Measurements from ENCODE around the gene SYF2. TPM values are rescaled to one million over a fixed set of nuclear protein-coding genes. Genes with fewer than 3 reads are reported as not detected.

SYF2 gene
- total and polyA plus RNA-seq, 2 donors (not counting 1 experiment from before 2014, with no cell fraction given), result 41.6 to 42.4 TPM

- no peak overlapping the region for H2AFZ ChIP-seq (ENCODE audit: low read length)
- H3K79me2 ChIP-seq (ENCODE audit: control insufficient read depth, insufficient read depth, low read length), result no peaks in the 10 kb centered on the region
- H3K4me3 ChIP-seq (replicated peaks in 1 of 4; ENCODE audit: control extremely low read depth in 1 of 4, insufficient read depth in 1 of 4, low read depth in 3 of 4, low read length in 4 of 4), result no peak overlapping the region
- TF ChIP-seq EZH2 (IDR thresholded peaks at IDR 0.05; ENCODE audit: low read length, missing control alignments) (no peak), CTCF (conservative IDR thresholded peaks at IDR 0.05 in 1 of 2, IDR thresholded peaks at IDR 0.05 in 1 of 2; ENCODE audit: low read depth in 1 of 2, low read length in 2 of 2) (no peak)
- H3K27me3 ChIP-seq (ENCODE audit: control insufficient read depth, insufficient read depth, low read length), result peaks cover 3% of the 10 kb centered on the region
- H3K36me3 ChIP-seq (ENCODE audit: control insufficient read depth, insufficient read depth, low read length), result no peaks in the 10 kb centered on the region
- no peak overlapping the region for H3K27ac ChIP-seq (ENCODE audit: insufficient read depth, low read length)
- H3K4me2 ChIP-seq (ENCODE audit: extremely low read depth, insufficient read depth, low read length), result no peak overlapping the region
- no peaks in the 10 kb centered on the region for H4K20me1 ChIP-seq (ENCODE audit: control insufficient read depth, extremely low read depth, insufficient read depth, low read length)
- no peak for DNase-seq (ENCODE audit: low read depth in 2 of 2)
- no peak overlapping the region for H3K9ac ChIP-seq (ENCODE audit: insufficient read depth, low read length)
- H3K9me3 ChIP-seq (ENCODE audit: control insufficient read depth, insufficient read depth, low read depth, low read length), result no peaks in the 10 kb centered on the region
- H3K4me1 ChIP-seq (ENCODE audit: control insufficient read depth, extremely low read depth, insufficient read depth, low read length), result no peaks in the 10 kb centered on the region
Measured at GRCh38 chr1:25184001-25184762, 48.1 kb downstream of the SYF2 start.

- Histone ChIP-seq H3K27me3 (ENCODE audit: control insufficient read depth, insufficient read depth, low read length) (peaks cover 3% of the 10 kb centered on the region), H3K79me2 (ENCODE audit: control insufficient read depth, insufficient read depth, low read length) (no peaks in the 10 kb centered on the region), H3K4me1 (ENCODE audit: control insufficient read depth, extremely low read depth, insufficient read depth, low read length) (no peaks in the 10 kb centered on the region), H4K20me1 (ENCODE audit: control insufficient read depth, extremely low read depth, insufficient read depth, low read length) (no peaks in the 10 kb centered on the region), H3K4me2 (ENCODE audit: extremely low read depth, insufficient read depth, low read length) (no peak overlapping the region), H3K4me3 (replicated peaks in 1 of 4; ENCODE audit: control extremely low read depth in 1 of 4, insufficient read depth in 1 of 4, low read depth in 3 of 4, low read length in 4 of 4) (no peak overlapping the region), H2AFZ (ENCODE audit: low read length) (no peak overlapping the region), H3K9ac (ENCODE audit: insufficient read depth, low read length) (no peak overlapping the region), H3K27ac (ENCODE audit: insufficient read depth, low read length) (no peak overlapping the region), H3K9me3 (ENCODE audit: control insufficient read depth, insufficient read depth, low read depth, low read length) (no peaks in the 10 kb centered on the region), H3K36me3 (ENCODE audit: control insufficient read depth, insufficient read depth, low read length) (no peaks in the 10 kb centered on the region)
- TF ChIP-seq EZH2 (IDR thresholded peaks at IDR 0.05; ENCODE audit: low read length, missing control alignments) (no peak), CTCF (conservative IDR thresholded peaks at IDR 0.05 in 1 of 2, IDR thresholded peaks at IDR 0.05 in 1 of 2; ENCODE audit: low read depth in 1 of 2, low read length in 2 of 2) (no peak)
- no peak for DNase-seq (ENCODE audit: low read depth in 2 of 2)
Measured at GRCh38 chr1:25183126-25183980, 48.9 kb downstream of the SYF2 start.

- Histone ChIP-seq H3K27ac (ENCODE audit: insufficient read depth, low read length) (no peak overlapping the region), H3K9me3 (ENCODE audit: control insufficient read depth, insufficient read depth, low read depth, low read length) (no peaks in the 10 kb centered on the region), H3K4me3 (replicated peaks in 1 of 4; ENCODE audit: control extremely low read depth in 1 of 4, insufficient read depth in 1 of 4, low read depth in 3 of 4, low read length in 4 of 4) (no peak overlapping the region), H3K4me2 (ENCODE audit: extremely low read depth, insufficient read depth, low read length) (no peak overlapping the region), H4K20me1 (ENCODE audit: control insufficient read depth, extremely low read depth, insufficient read depth, low read length) (no peaks in the 10 kb centered on the region), H3K79me2 (ENCODE audit: control insufficient read depth, insufficient read depth, low read length) (no peaks in the 10 kb centered on the region), H2AFZ (ENCODE audit: low read length) (no peak overlapping the region), H3K4me1 (ENCODE audit: control insufficient read depth, extremely low read depth, insufficient read depth, low read length) (no peaks in the 10 kb centered on the region), H3K36me3 (ENCODE audit: control insufficient read depth, insufficient read depth, low read length) (no peaks in the 10 kb centered on the region), H3K9ac (ENCODE audit: insufficient read depth, low read length) (no peak overlapping the region), H3K27me3 (ENCODE audit: control insufficient read depth, insufficient read depth, low read length) (peaks cover 3% of the 10 kb centered on the region)
- DNase-seq (ENCODE audit: low read depth in 2 of 2), result peak in 1 of 2 donors; percentile 92
- TF ChIP-seq EZH2 (IDR thresholded peaks at IDR 0.05; ENCODE audit: low read length, missing control alignments), result no peak
- no peak for TF ChIP-seq CTCF (conservative IDR thresholded peaks at IDR 0.05 in 1 of 2, IDR thresholded peaks at IDR 0.05 in 1 of 2; ENCODE audit: low read depth in 1 of 2, low read length in 2 of 2)
Measured at GRCh38 chr1:25182629-25183028, 49.7 kb downstream of the SYF2 start.
